Keratinocyte (primary cell): ENCODE results near the gene SMG6.

Source experiments
- CTCF ChIP-seq, 3 experiments: IDR thresholded peaks in 1 of 3; conservative IDR thresholded peaks in 1 of 3; optimal IDR thresholded peaks in 1 of 3; 2 replicates in 2 of 3; 3 replicates in 1 of 3; pipeline versions ENCODE3 to v1.5.1; 2011; ENCODE audit warnings: low read length in 3 of 3, mild to moderate bottlenecking in 3 of 3, moderate library complexity in 2 of 3, control low read depth in 1 of 3, inconsistent platforms in 1 of 3; ENCODE audit not compliant: insufficient read depth in 2 of 3; ENCODE audit errors: extremely low read depth in 1 of 3
- EZH2 ChIP-seq: IDR thresholded peaks from one replicate; pipeline ENCODE4 v1.6.1; 2012; ENCODE audit warnings: inconsistent platforms, mild to moderate bottlenecking, low read length, moderate library complexity

- TF ChIP-seq CTCF (optimal IDR thresholded peaks at IDR 0.05 in 1 of 3, IDR thresholded peaks at IDR 0.05 in 1 of 3, conservative IDR thresholded peaks at IDR 0.05 in 1 of 3; ENCODE audit: extremely low read depth in 1 of 3, insufficient read depth in 2 of 3, low read length in 3 of 3) (no peak), EZH2 (no peak)
These were observed 31.4 kb downstream of the SMG6 start for GRCh38 chr17:2271985-2272702.
